Transverse colon (tissue), 4 donors: Measurements from ENCODE around the gene TEX26. TPM values are rescaled to one million over a fixed set of nuclear protein-coding genes. Genes with fewer than 3 reads are reported as not detected.
"Not testable (repeated sequence)": the region's sequence is repeated elsewhere in the genome, so short reads cannot be mapped to it uniquely, and the experiment has no call there.

ENCODE experiments used
- DNase-seq: peaks from one replicate; pipeline ENCODE4 v3.0.0-alpha.2; 2019
- H3K27ac ChIP-seq, 4 donors: fragments of 200-600 bp; sonication (generic); 2 replicates each; pipeline ENCODE4 v1.5.1; 2016 to 2018; ENCODE audit warnings: inconsistent platforms in 4 of 4
- H3K27me3 ChIP-seq: fragments of 200-600 bp; sonication (generic); 2 replicates; pipeline ENCODE4 v1.5.1; 2017; ENCODE audit warnings: inconsistent platforms
- H3K36me3 ChIP-seq, 4 donors: fragments of 200-600 bp; sonication (generic); 2 replicates each; pipeline ENCODE4 v1.5.1; 2017 to 2019; ENCODE audit warnings: inconsistent platforms in 4 of 4
- H3K4me1 ChIP-seq, 4 donors: fragments of 200-600 bp; sonication (generic); 2 replicates each; pipeline ENCODE4 v1.5.1; 2017 to 2020; ENCODE audit warnings: inconsistent platforms in 4 of 4
- H3K4me3 ChIP-seq, 4 donors: fragments of 200-600 bp; sonication (generic); 1 replicate in 1 of 4; 2 replicates in 3 of 4; pipeline versions ENCODE4 v1.5.1 to v1.6.1; 2017 to 2019; ENCODE audit warnings: inconsistent platforms in 4 of 4
- H3K9me3 ChIP-seq, 2 donors: fragments of 200-600 bp; sonication (generic); 2 replicates each; pipeline ENCODE4 v1.5.1; 2017 to 2019; ENCODE audit warnings: inconsistent platforms in 2 of 2
- CTCF ChIP-seq, 5 experiments: fragments of 200-600 bp in 3 of 5; fragments of 450-650 bp in 2 of 5; sonication (generic) in 3 of 5; IDR thresholded peaks; 1 replicate in 2 of 5; 2 replicates in 3 of 5; pipeline ENCODE4 v1.5.1; 2016 to 2017; ENCODE audit warnings: antibody characterized with exemption in 5 of 5, inconsistent platforms in 3 of 5, mild to moderate bottlenecking in 2 of 5, moderate library complexity in 1 of 5
- EP300 ChIP-seq: sonication (generic); formaldehyde crosslinking; IDR thresholded peaks from one replicate; pipeline ENCODE4 v1.6.1; 2017; ENCODE audit warnings: antibody characterized with exemption, low read depth
- POLR2A ChIP-seq: fragments of 450-650 bp; IDR thresholded peaks from one replicate; pipeline ENCODE4 v1.6.1; 2016; ENCODE audit warnings: antibody characterized with exemption, mild to moderate bottlenecking, moderate library complexity
- POLR2AphosphoS5 ChIP-seq, 3 donors: sonication (generic); formaldehyde crosslinking; IDR thresholded peaks; one replicate each; pipeline ENCODE4 v1.6.1; 2016; ENCODE audit warnings: antibody characterized with exemption in 3 of 3
- WGBS, 2 donors: methylation state at CpG; one replicate each; pipeline ENCODE4 v1.1.5; 2018; ENCODE audit warnings: low coverage in 1 of 2; 5-methylcytosine and 5-hydroxymethylcytosine counted together
- in situ Hi-C, 4 donors: fragments of 200-750 bp; cut with MboI; loops; one replicate each; pipeline versions ENCODE4 v1.15.0 to v1.15.1; 2017; ENCODE audit warnings: low sequenced_read_pairs in 3 of 4, low pct_ligation_motif_present in 1 of 4, low pct_unique_long_range_greater_than_20kb in 1 of 4
- intact Hi-C: fragments of 100-400 bp; cut with DNase I; formaldehyde crosslinking; loops from one replicate; pipeline ENCODE4 v1.15.1; 2023; ENCODE audit warnings: low total_unique reads
- total RNA-seq, 4 donors: library from RNA; depleted of rRNA; stranded (reverse); fragments of >200 nt; gene quantifications; one replicate each; pipeline ENCODE4 v1.1.0, GENCODE V29; 2016

Gene TEX26
- total RNA-seq, 4 donors from 2014 or later, result not detected

GRCh38 chr13:30926781-30927180 is 5.7 kb upstream of the TEX26 start:
- no peak for DNase-seq
- Histone ChIP-seq H3K27me3 (no peaks in the 10 kb centered on the region), H3K4me1 (no peaks in the 10 kb centered on the region), H3K9me3 (no peaks in the 10 kb centered on the region), H3K27ac (no peak overlapping the region), H3K4me3 (no peak overlapping the region), H3K36me3 (no peaks in the 10 kb centered on the region)
- 95 to 96% methylated on average over 3 of the region's 3 CpGs for WGBS, 2 donors
- TF ChIP-seq POLR2AphosphoS5 (IDR thresholded peaks at IDR 0.05) (no peak), CTCF (IDR thresholded peaks at IDR 0.05) (no peak), EP300 (no peak), POLR2A (no peak)
- intact Hi-C loops (no loop called here), in situ Hi-C loops (no loop called here)

- H3K36me3 ChIP-seq, H3K4me3 ChIP-seq, in situ Hi-C loops, H3K27me3 ChIP-seq, H3K4me1 ChIP-seq, DNase-seq, H3K9me3 ChIP-seq, intact Hi-C loops, H3K27ac ChIP-seq: not testable (repeated sequence)
- WGBS, 2 donors, result 79 to 92% methylated on average over 3 of the region's 3 CpGs
These were observed 5.3 kb upstream of the TEX26 start for GRCh38 chr13:30927188-30927587.

- Histone ChIP-seq H3K9me3 (no peaks in the 10 kb centered on the region), H3K27me3 (peaks cover 4% of the 10 kb centered on the region), H3K36me3 (no peaks in the 10 kb centered on the region), H3K4me1 (no peaks in the 10 kb centered on the region), H3K27ac (no peak overlapping the region), H3K4me3 (no peak overlapping the region)
- intact Hi-C loops (no loop called here), in situ Hi-C loops (no loop called here)
- DNase-seq, result no peak
- no peak for TF ChIP-seq EP300
- no peak for TF ChIP-seq POLR2AphosphoS5 (IDR thresholded peaks at IDR 0.05)
- no peak for TF ChIP-seq CTCF (IDR thresholded peaks at IDR 0.05)
- WGBS, 2 donors, result 100% methylated on average over 1 of the region's 1 CpG; no CpG with 5 or more reads in 1 of the 2 donors
These were observed 4.9 kb upstream of the TEX26 start for GRCh38 chr13:30927595-30927994.

GRCh38 chr13:30928978-30929377 is 3.5 kb upstream of the TEX26 start:
- Histone ChIP-seq H3K4me1 (no peaks in the 10 kb centered on the region), H3K4me3 (no peak overlapping the region), H3K9me3 (no peaks in the 10 kb centered on the region), H3K36me3 (no peaks in the 10 kb centered on the region), H3K27me3 (peaks cover 6% of the 10 kb centered on the region), H3K27ac (no peak overlapping the region)
- no peak for TF ChIP-seq CTCF (IDR thresholded peaks at IDR 0.05)
- TF ChIP-seq POLR2A, result no peak
- TF ChIP-seq EP300, result no peak
- no peak for TF ChIP-seq POLR2AphosphoS5 (IDR thresholded peaks at IDR 0.05)
- in situ Hi-C loops, result no loop called here
- intact Hi-C loops, result no loop called here
- no peak for DNase-seq
- WGBS, 2 donors, result 98% methylated on average over 5 of the region's 5 CpGs; no CpG with 5 or more reads in 1 of the 2 donors

- no peak for TF ChIP-seq POLR2A
- TF ChIP-seq POLR2AphosphoS5 (IDR thresholded peaks at IDR 0.05), result no peak
- no peak for TF ChIP-seq CTCF (IDR thresholded peaks at IDR 0.05)
- no peak for TF ChIP-seq EP300
- Histone ChIP-seq H3K9me3 (no peaks in the 10 kb centered on the region), H3K27me3 (peaks cover 6% of the 10 kb centered on the region), H3K4me3 (no peak overlapping the region), H3K4me1 (no peaks in the 10 kb centered on the region), H3K36me3 (no peaks in the 10 kb centered on the region), H3K27ac (no peak overlapping the region)
- WGBS, 2 donors, result 90% methylated on average over 3 of the region's 3 CpGs
- no peak for DNase-seq
- in situ Hi-C loops (no loop called here), intact Hi-C loops (no loop called here)
These were observed 856 bp downstream of the TEX26 start for GRCh38 chr13:30933354-30933670.
